HG03432 (cell line): Measurements from ENCODE around the gene SPRY4.
"Not testable (repeated sequence)": the region's sequence is repeated elsewhere in the genome, so short reads cannot be mapped to it uniquely, and the experiment has no call there.

Experiments used
- ATAC-seq: cut with Tn5 transposase; IDR thresholded peaks from one replicate; pipeline ENCODE4 v1.9.1; 2021; ENCODE audit warnings: mild to moderate bottlenecking, moderate library complexity; ENCODE audit not compliant: unreplicated experiment

SPRY4 gene

DNA sequence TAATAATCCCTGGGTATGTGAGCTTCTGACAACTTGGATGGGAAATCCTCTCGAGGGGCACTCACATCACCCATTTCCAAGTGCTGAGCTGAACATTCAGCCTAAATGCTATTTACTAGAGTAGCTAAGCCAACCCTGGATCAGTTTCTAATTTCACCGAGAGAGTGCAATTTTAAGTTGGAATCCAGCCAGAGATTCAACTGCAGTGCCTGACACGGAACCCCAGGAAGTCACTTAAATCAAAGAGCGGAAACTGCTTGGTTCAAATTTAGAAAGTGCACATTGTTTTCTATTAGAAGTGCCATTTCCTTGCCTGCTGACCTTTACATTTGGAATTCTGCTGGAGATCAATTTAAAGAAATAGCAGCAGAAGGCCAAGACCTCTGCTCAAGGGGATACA lies 8.8 kb downstream of the SPRY4 start:
- ATAC-seq = peak; percentile 28

- ATAC-seq = no peak
Observed at GRCh38 chr5:142315096-142315900, 9.5 kb downstream of the SPRY4 start.

DNA sequence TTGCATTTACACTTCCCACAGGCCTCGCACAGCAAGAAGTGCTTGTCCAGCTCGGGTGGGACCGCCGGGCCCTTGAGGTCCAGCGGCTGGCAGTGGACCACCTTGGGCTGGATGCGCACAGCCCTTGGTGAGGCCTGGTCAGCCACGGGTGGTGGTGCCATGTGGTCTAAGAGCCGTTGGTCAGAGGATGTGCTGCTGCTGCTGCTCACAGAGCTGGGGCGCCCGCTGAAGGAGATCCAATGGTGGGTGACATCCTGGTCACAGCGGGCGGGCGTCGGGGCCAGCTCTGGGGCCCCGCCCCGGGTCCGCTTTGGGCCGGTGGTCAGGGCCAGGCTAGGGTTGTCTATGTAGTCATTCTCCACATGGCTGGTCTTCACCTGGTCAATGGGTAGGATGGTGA lies 10.2 kb downstream of the SPRY4 start:
- ATAC-seq = no peak

DNA sequence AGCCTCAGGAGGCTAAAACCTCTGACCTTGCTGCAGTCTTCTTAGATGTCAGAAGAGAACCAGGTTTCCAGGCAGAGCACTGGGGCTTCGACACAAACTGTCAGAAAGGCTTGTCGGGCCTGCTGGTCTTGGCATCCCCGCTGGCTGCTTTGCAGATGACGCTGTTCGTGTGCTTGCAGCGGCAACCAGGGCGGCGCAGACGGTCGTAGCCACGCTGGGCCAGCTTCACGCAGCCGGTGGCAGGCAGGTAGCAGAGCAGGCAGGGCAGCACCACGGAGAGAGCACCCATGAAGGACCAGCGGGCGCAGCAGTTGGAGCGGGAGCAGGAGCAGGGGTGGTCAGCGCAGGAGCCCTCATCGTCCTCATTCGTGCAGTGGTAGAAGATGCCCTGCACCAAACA lies 10.7 kb downstream of the SPRY4 start:
- ATAC-seq = no peak

DNA sequence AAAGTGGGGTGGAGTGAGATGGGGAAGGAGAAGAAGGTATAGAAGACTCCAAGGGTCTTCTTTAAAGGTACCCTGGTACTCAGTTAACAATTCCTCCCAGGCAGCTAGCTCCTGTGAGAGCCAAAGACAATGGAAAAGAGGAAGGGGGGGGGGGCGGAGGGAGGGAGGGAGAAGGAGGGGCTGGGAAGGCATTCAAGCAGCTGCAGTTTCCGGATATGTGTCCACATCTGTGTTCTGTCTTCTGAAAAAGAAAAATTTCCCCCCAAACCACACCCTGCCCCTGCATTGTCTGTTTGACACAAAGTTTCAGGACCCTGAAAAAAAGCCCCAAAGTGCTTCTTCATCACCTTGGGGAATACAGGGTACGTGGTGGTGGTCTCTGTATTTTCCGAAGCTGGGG lies 11.1 kb downstream of the SPRY4 start:
- no peak for ATAC-seq

GRCh38 chr5:142313275-142313674 lies 11.5 kb downstream of the SPRY4 start:
- no peak for ATAC-seq

DNA sequence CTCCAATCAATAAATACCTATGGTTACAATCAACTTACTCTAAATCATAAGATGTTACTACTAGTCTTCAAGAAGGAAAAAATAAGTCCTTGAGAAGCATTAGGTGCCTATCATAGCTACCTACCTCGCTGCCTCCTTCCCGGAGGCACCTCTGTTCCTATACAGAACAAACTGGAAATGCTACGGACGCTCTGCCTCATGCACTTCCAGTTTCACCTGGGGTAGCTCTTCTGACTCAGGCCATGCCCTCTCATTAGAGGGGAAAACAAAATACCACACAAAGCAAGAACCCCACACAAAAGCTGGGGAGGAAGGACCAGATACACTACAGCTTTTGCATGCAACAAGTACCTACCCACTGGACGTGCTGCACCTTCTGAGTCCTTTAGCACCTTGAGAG lies 12.4 kb downstream of the SPRY4 start:
- ATAC-seq = no peak

- no peak for ATAC-seq
Observed at GRCh38 chr5:142311725-142312124, 13.1 kb downstream of the SPRY4 start.

- no peak for ATAC-seq
Observed at GRCh38 chr5:142310803-142311202, 14.0 kb downstream of the SPRY4 start.

DNA sequence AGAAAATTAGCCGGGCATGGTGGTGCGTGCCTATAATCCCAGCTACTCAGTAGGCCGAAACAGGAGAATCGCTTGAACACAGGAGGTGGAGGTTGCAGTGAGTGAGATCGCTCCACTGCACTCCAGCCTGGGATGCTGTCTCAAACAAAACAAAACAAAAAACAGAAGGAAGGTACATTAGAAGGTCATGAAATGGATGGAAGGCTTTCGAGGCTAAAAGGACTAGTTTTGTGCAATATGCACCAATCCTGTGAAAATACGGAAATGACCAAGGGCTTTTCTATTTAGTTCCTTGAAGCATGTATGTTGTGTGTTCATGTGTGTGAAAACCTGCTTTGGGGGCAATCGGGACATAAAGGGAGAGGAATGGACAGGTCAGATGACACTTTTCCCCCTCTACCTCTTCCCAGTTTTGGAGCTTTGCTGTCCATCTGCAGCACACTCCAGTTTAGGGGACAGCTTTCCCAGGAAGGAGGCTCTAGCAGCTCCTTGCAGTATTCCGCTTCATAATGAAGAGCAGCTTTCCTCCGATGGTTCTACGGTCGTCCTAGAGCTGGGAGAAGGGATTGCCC lies 15.0 kb downstream of the SPRY4 start:
- no peak for ATAC-seq

DNA sequence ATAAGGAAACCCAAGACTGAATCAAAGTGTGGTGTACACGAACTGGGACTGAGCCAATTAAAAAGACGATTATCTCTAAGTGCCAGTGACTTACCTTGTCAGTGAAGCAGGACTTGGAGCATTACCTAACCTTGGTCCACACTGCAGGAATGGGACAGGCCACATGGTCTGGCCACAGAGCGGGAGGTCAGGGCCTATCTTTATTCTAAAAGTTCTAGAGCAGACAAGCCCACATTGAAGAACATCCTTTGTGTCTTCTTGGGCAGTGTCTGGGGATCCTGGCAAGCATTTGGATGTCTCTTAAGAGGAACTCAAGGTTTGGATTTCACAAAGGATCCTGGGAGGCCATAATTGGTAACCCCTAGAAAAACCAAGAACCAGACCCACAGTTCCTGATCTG lies 16.5 kb downstream of the SPRY4 start:
- no peak for ATAC-seq

DNA sequence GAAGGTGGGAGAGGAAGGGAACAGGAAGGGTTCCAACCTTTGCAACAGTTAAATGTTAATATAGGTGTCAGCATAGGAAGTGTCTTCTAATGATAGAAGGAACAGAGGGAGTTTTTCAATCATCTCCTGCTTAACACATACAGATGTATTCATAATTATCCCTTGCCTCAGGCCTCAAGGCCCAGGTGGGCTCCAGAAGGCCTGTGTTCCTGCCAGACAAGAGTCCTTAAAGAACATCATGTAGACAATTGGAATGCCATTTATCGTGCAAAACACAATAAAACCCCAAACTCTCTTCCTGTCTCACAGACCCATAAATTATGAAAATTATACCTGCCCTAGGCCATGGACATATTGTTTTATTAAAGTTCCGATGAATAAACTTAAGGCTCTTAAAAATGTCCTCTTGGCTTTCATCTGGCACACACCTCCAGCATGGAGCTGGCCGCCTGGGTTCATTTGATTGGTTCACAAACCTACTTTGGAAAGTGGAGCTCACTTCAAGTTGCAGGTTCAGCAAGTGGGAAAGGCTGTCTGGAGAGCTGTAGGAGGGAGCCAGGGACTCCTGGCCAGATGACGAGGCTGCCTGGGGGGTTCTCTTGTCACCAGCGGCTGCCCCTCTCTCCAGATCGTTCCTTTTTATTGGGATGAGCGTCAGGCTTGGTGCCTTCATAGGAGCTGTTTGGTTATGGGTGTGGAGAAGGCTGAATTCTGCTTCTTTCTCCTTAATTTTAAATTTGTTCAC lies 17.5 kb downstream of the SPRY4 start:
- no peak for ATAC-seq

- no peak for ATAC-seq
Observed at GRCh38 chr5:142306077-142306502, 18.7 kb downstream of the SPRY4 start.

- no peak for ATAC-seq
Observed at GRCh38 chr5:142305211-142305610, 19.6 kb downstream of the SPRY4 start.

- ATAC-seq = no peak
Observed at GRCh38 chr5:142304013-142304701, 20.7 kb downstream of the SPRY4 start.

- ATAC-seq = no peak
Observed at GRCh38 chr5:142303565-142303964, 21.3 kb downstream of the SPRY4 start.

- ATAC-seq = no peak
Observed at GRCh38 chr5:142301540-142301939, 23.3 kb downstream of the SPRY4 start.

GRCh38 chr5:142300677-142301076 lies 24.1 kb downstream of the SPRY4 start:
- ATAC-seq = no peak

- no peak for ATAC-seq
Observed at GRCh38 chr5:142298789-142299188, 26.0 kb downstream of the SPRY4 start.

DNA sequence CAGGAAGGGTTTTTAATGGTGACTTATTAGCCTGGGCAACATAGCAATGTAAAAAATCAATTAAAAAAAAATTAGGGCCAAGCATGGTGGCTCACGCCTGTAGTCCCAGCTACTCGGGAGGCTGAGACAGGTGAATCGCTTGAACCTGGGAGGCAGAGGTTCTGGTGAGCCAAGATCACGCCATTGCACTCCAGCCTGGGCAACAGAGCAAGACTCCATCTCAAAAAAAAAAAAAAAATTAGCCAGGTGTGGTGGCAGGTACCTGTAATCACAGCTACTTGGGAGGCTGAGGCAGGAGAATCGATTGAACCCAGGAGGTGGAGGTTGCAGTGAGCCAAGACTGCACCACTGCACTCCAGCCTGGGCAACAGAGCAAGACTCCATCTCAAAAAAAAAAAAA lies 27.0 kb downstream of the SPRY4 start:
- not testable (repeated sequence) for ATAC-seq

GRCh38 chr5:142296914-142297417 lies 27.9 kb downstream of the SPRY4 start:
- no peak for ATAC-seq
